GM21717 (cell line): ENCODE measurements around the gene RELN.

Experiments used
- ATAC-seq: cut with Tn5 transposase; IDR thresholded peaks from one replicate; pipeline ENCODE4 v1.9.1; 2021; ENCODE audit warnings: mild to moderate bottlenecking, moderate library complexity; ENCODE audit not compliant: unreplicated experiment

RELN gene

GRCh38 chr7:103991406-103991805, 1.9 kb upstream of the RELN start:
- ATAC-seq: no peak

- ATAC-seq: no peak
Observed at GRCh38 chr7:103990991-103991390, 1.5 kb upstream of the RELN start.

GRCh38 chr7:103989785-103990767, 618 bp upstream of the RELN start:
- ATAC-seq: no peak

GRCh38 chr7:103988468-103989199, 824 bp downstream of the RELN start:
- no peak for ATAC-seq

GRCh38 chr7:103987451-103987850, 2.0 kb downstream of the RELN start:
- ATAC-seq: no peak

- ATAC-seq: no peak
Observed at GRCh38 chr7:103985565-103986126, 3.8 kb downstream of the RELN start.

GRCh38 chr7:103984050-103984449, 5.4 kb downstream of the RELN start:
- no peak for ATAC-seq

- no peak for ATAC-seq
Observed at GRCh38 chr7:103983201-103983977, 6.1 kb downstream of the RELN start.

- no peak for ATAC-seq
Observed at GRCh38 chr7:103981003-103981423, 8.4 kb downstream of the RELN start.

- no peak for ATAC-seq
Observed at GRCh38 chr7:103972779-103973434, 16.6 kb downstream of the RELN start.

GRCh38 chr7:103967401-103967800, 22.1 kb downstream of the RELN start:
- no peak for ATAC-seq

- no peak for ATAC-seq
Observed at GRCh38 chr7:103966593-103967277, 22.7 kb downstream of the RELN start.

- ATAC-seq: no peak
Observed at GRCh38 chr7:103964269-103964668, 25.2 kb downstream of the RELN start.

- no peak for ATAC-seq
Observed at GRCh38 chr7:103962070-103962469, 27.4 kb downstream of the RELN start.

- no peak for ATAC-seq
Observed at GRCh38 chr7:103958284-103958818, 31.1 kb downstream of the RELN start.

GRCh38 chr7:103955985-103956384, 33.5 kb downstream of the RELN start:
- no peak for ATAC-seq

- ATAC-seq: no peak
Observed at GRCh38 chr7:103952408-103952807, 37.0 kb downstream of the RELN start.

GRCh38 chr7:103951311-103951710, 38.1 kb downstream of the RELN start:
- ATAC-seq: no peak

- ATAC-seq: no peak
Observed at GRCh38 chr7:103949374-103949773, 40.1 kb downstream of the RELN start.
